Middle frontal gyrus (tissue), 1 donor: ENCODE results near the gene KIAA1958.
"Not testable (repeated sequence)": the region's sequence is repeated elsewhere in the genome, so short reads cannot be mapped to it uniquely, and the experiment has no call there.

Experiments
- DNase-seq: peaks from one replicate; pipeline ENCODE4 v3.0.0-alpha.2; 2015; ENCODE audit warnings: low spot score; ENCODE audit errors: extremely low spot score

Gene KIAA1958

GRCh38 chr9:112489876-112490666, 3.4 kb downstream of the KIAA1958 start:
- DNase-seq, result no peak

- DNase-seq, result no peak
Observed at GRCh38 chr9:112493393-112494137, 6.9 kb downstream of the KIAA1958 start.

GRCh38 chr9:112494153-112494552, 7.5 kb downstream of the KIAA1958 start:
- no peak for DNase-seq

GRCh38 chr9:112495614-112496013, 9.0 kb downstream of the KIAA1958 start:
- no peak for DNase-seq

- DNase-seq, result no peak
Observed at GRCh38 chr9:112496074-112496722, 9.6 kb downstream of the KIAA1958 start.

GRCh38 chr9:112500842-112501241, 14.2 kb downstream of the KIAA1958 start:
- no peak for DNase-seq

- no peak for DNase-seq
Observed at GRCh38 chr9:112501287-112501686, 14.7 kb downstream of the KIAA1958 start.

- no peak for DNase-seq
Observed at GRCh38 chr9:112502175-112502946, 15.7 kb downstream of the KIAA1958 start.

- DNase-seq, result no peak
Observed at GRCh38 chr9:112503170-112503569, 16.5 kb downstream of the KIAA1958 start.

- DNase-seq, result no peak
Observed at GRCh38 chr9:112505086-112505485, 18.5 kb downstream of the KIAA1958 start.

- DNase-seq, result no peak
Observed at GRCh38 chr9:112505607-112506006, 19.0 kb downstream of the KIAA1958 start.

- no peak for DNase-seq
Observed at GRCh38 chr9:112506571-112506970, 19.9 kb downstream of the KIAA1958 start.

GRCh38 chr9:112507001-112507680, 20.5 kb downstream of the KIAA1958 start:
- DNase-seq, result no peak

GRCh38 chr9:112508377-112508776, 21.8 kb downstream of the KIAA1958 start:
- no peak for DNase-seq

GRCh38 chr9:112512377-112512776, 25.8 kb downstream of the KIAA1958 start:
- DNase-seq, result not testable (repeated sequence)

GRCh38 chr9:112516769-112517168, 30.1 kb downstream of the KIAA1958 start:
- DNase-seq, result no peak

- DNase-seq, result no peak
Observed at GRCh38 chr9:112520069-112520468, 33.4 kb downstream of the KIAA1958 start.

GRCh38 chr9:112520656-112521055, 34.0 kb downstream of the KIAA1958 start:
- DNase-seq, result no peak

- no peak for DNase-seq
Observed at GRCh38 chr9:112526973-112527372, 40.3 kb downstream of the KIAA1958 start.

- DNase-seq, result no peak
Observed at GRCh38 chr9:112527959-112528358, 41.3 kb downstream of the KIAA1958 start.

GRCh38 chr9:112529316-112529715, 42.7 kb downstream of the KIAA1958 start:
- DNase-seq, result no peak
